ENCODE measurements around the gene GLRA1.
"Not testable (repeated sequence)": the region's sequence is repeated elsewhere in the genome, so short reads cannot be mapped to it uniquely, and the experiment has no call there.

The GLRA1 gene

DNA sequence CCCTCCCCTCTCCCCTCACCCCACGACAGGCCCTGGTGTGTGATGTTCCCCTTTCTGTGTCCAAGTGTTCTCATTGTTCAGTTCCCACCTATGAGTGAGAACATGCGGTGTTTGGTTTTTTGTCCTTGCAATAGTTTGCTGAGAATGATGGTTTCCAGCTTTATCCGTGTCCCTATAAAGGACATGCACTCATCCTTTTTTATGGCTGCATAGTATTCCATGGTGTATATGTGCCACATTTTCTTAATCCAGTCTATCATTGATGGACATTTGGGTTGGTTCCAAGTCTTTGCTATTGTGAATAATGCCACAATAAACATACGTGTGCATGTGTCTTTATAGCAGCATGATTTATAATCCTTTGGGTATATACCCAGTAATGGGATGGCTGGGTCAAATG, 63.8 kb downstream of the GLRA1 start:
- H4K8ac ChIP-seq (ENCODE audit: low read depth, low read length); H3K79me1 ChIP-seq (ENCODE audit: low read length); H4K12ac ChIP-seq (ENCODE audit: low read depth, low read length); H3K9me3 ChIP-seq (ENCODE audit: insufficient read depth, low read depth, low read length); H2AFZ ChIP-seq (ENCODE audit: insufficient read depth, low read length, poor library complexity); H4K91ac ChIP-seq (ENCODE audit: low read depth, low read length); H3K9ac ChIP-seq (ENCODE audit: low read length); H2BK5ac ChIP-seq (ENCODE audit: low read depth, low read length, poor library complexity); H3K27ac ChIP-seq (ENCODE audit: low read depth, low read length); H3K79me2 ChIP-seq (ENCODE audit: control insufficient read depth, insufficient read depth, low read length, poor library complexity); H3K23ac ChIP-seq (ENCODE audit: low read length); DNase-seq; H2AK5ac ChIP-seq (ENCODE audit: low read length); H3K4me3 ChIP-seq (ENCODE audit: low read depth, low read length); H2BK120ac ChIP-seq (ENCODE audit: insufficient read depth, low read length, poor library complexity); H3K27me3 ChIP-seq (ENCODE audit: insufficient read depth, low read length); H3K4me2 ChIP-seq (ENCODE audit: low read length); H3K4me1 ChIP-seq (ENCODE audit: control insufficient read depth in 1 of 2, insufficient read depth in 2 of 2, low read length in 2 of 2); H3K14ac ChIP-seq (ENCODE audit: low read length); H3K18ac ChIP-seq (ENCODE audit: low read length); H3K4ac ChIP-seq (ENCODE audit: low read depth, low read length); H2BK12ac ChIP-seq (ENCODE audit: low read length); H3K36me3 ChIP-seq (ENCODE audit: control insufficient read depth in 1 of 2, insufficient read depth in 2 of 2, low read length in 2 of 2): not testable (repeated sequence)
- WGBS (ENCODE audit: extremely low coverage, insufficient coverage, insufficient read length) = no CpG with 5 or more reads among the region's 4 CpGs

DNA sequence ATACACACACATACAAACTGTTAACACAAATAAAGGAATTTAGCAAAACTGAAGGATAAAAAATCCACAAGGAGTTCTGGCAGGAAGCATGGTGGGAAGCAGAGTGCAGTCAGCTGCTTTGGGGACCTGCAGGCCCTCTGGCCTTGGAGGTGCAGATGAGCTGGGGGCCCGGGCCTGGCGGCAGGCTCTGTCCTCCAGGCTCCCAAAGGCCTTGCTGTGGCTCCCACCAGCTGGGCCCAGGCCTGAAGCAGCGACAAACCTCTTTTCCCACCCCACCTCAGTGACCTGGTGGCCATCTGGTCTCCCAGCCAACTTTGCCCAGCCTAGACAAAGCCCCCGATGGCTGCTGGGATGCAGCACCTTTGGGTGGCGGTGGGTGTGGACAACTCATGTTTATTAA, 67.8 kb downstream of the GLRA1 start:
- Histone ChIP-seq H3K79me2 (ENCODE audit: control insufficient read depth, insufficient read depth, low read length, poor library complexity) (no peaks in the 10 kb centered on the region), H3K4me2 (ENCODE audit: low read length) (no peak overlapping the region), H4K8ac (ENCODE audit: low read depth, low read length) (no peak overlapping the region), H2AK5ac (ENCODE audit: low read length) (no peak overlapping the region), H4K12ac (ENCODE audit: low read depth, low read length) (no peak overlapping the region), H3K9me3 (ENCODE audit: insufficient read depth, low read depth, low read length) (no peaks in the 10 kb centered on the region), H3K4ac (ENCODE audit: low read depth, low read length) (no peak overlapping the region), H3K4me3 (ENCODE audit: low read depth, low read length) (no peak overlapping the region), H3K27me3 (ENCODE audit: insufficient read depth, low read length) (no peaks in the 10 kb centered on the region), H3K18ac (ENCODE audit: low read length) (no peak overlapping the region), H4K91ac (ENCODE audit: low read depth, low read length) (no peak overlapping the region), H3K9ac (ENCODE audit: low read length) (no peak overlapping the region), H2AFZ (ENCODE audit: insufficient read depth, low read length, poor library complexity) (no peak overlapping the region), H3K23ac (ENCODE audit: low read length) (no peak overlapping the region), H2BK12ac (ENCODE audit: low read length) (no peak overlapping the region), H2BK5ac (ENCODE audit: low read depth, low read length, poor library complexity) (no peak overlapping the region), H3K4me1 (ENCODE audit: control insufficient read depth in 1 of 2, insufficient read depth in 2 of 2, low read length in 2 of 2) (no peaks in the 10 kb centered on the region), H3K36me3 (ENCODE audit: control insufficient read depth in 1 of 2, insufficient read depth in 2 of 2, low read length in 2 of 2) (no peaks in the 10 kb centered on the region), H2BK120ac (ENCODE audit: insufficient read depth, low read length, poor library complexity) (no peak overlapping the region), H3K14ac (ENCODE audit: low read length) (no peak overlapping the region), H3K79me1 (ENCODE audit: low read length) (no peaks in the 10 kb centered on the region), H3K27ac (ENCODE audit: low read depth, low read length) (no peak overlapping the region)
- WGBS (ENCODE audit: extremely low coverage, insufficient coverage, insufficient read length) = no CpG with 5 or more reads among the region's 5 CpGs
- DNase-seq = no peak

DNA sequence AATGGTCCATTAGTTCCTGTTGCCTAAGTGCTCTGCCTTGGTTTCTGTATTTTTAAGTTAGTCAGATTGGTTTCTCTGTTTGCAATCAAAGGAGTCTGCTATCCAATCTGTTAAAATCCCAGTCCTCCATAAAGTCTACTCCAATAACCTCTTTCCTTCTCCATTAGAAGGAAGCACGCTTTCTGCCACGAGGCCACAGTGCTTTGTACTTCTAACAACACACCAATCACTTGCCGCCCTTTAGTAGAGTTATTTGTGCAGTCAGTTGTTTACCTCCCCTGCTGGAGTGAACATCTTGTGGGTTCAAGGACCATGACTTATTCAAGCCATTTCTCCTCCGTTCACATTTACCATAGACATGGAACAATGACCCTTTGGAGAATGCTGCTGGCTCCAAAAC, 69.0 kb downstream of the GLRA1 start:
- Histone ChIP-seq H4K8ac (ENCODE audit: low read depth, low read length) (no peak overlapping the region), H3K4ac (ENCODE audit: low read depth, low read length) (no peak overlapping the region), H3K79me2 (ENCODE audit: control insufficient read depth, insufficient read depth, low read length, poor library complexity) (no peaks in the 10 kb centered on the region), H2AK5ac (ENCODE audit: low read length) (no peak overlapping the region), H3K23ac (ENCODE audit: low read length) (no peak overlapping the region), H3K4me2 (ENCODE audit: low read length) (no peak overlapping the region), H3K36me3 (ENCODE audit: control insufficient read depth in 1 of 2, insufficient read depth in 2 of 2, low read length in 2 of 2) (no peaks in the 10 kb centered on the region), H3K9me3 (ENCODE audit: insufficient read depth, low read depth, low read length) (no peaks in the 10 kb centered on the region), H2BK12ac (ENCODE audit: low read length) (no peak overlapping the region), H2BK120ac (ENCODE audit: insufficient read depth, low read length, poor library complexity) (no peak overlapping the region), H2AFZ (ENCODE audit: insufficient read depth, low read length, poor library complexity) (no peak overlapping the region), H3K27ac (ENCODE audit: low read depth, low read length) (no peak overlapping the region), H3K4me3 (ENCODE audit: low read depth, low read length) (no peak overlapping the region), H4K91ac (ENCODE audit: low read depth, low read length) (no peak overlapping the region), H3K14ac (ENCODE audit: low read length) (no peak overlapping the region), H4K12ac (ENCODE audit: low read depth, low read length) (no peak overlapping the region), H2BK5ac (ENCODE audit: low read depth, low read length, poor library complexity) (no peak overlapping the region), H3K79me1 (ENCODE audit: low read length) (no peaks in the 10 kb centered on the region), H3K4me1 (ENCODE audit: control insufficient read depth in 1 of 2, insufficient read depth in 2 of 2, low read length in 2 of 2) (no peaks in the 10 kb centered on the region), H3K27me3 (ENCODE audit: insufficient read depth, low read length) (no peaks in the 10 kb centered on the region), H3K9ac (ENCODE audit: low read length) (no peak overlapping the region), H3K18ac (ENCODE audit: low read length) (no peak overlapping the region)
- WGBS (ENCODE audit: extremely low coverage, insufficient coverage, insufficient read length) = no CpG with 5 or more reads among the region's 4 CpGs
- no peak for DNase-seq

DNA sequence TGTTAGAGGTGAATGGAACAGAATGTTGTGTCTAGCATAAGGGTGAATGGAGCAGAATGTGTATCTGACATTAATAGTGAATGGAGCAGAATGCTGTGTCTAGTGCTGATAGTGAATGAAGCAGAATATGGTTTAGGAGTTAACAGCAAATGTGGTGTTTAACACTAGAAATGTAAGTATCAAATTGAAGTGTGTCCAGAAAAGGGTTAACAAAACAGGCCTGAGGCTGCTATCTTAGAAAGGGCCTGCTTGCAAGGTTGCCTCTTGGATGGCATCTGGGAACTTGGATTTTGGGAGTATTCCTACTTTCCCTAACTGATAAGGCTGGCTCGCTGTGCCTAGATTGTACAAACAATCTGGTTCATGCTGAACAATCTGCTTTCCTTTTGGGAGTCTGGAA, 76.8 kb downstream of the GLRA1 start:
- H3K18ac ChIP-seq (ENCODE audit: low read length) = no peak overlapping the region
- no peak overlapping the region for H4K91ac ChIP-seq (ENCODE audit: low read depth, low read length)
- H3K4me2 ChIP-seq (ENCODE audit: low read length) = no peak overlapping the region
- no peak overlapping the region for H2BK12ac ChIP-seq (ENCODE audit: low read length)
- no peaks in the 10 kb centered on the region for H3K4me1 ChIP-seq (ENCODE audit: control insufficient read depth in 1 of 2, insufficient read depth in 2 of 2, low read length in 2 of 2)
- H3K9ac ChIP-seq (ENCODE audit: low read length) = no peak overlapping the region
- no peaks in the 10 kb centered on the region for H3K9me3 ChIP-seq (ENCODE audit: insufficient read depth, low read depth, low read length)
- H3K27me3 ChIP-seq (ENCODE audit: insufficient read depth, low read length) = no peaks in the 10 kb centered on the region
- no peak overlapping the region for H3K4me3 ChIP-seq (ENCODE audit: low read depth, low read length)
- H2AFZ ChIP-seq (ENCODE audit: insufficient read depth, low read length, poor library complexity) = no peak overlapping the region
- H2AK5ac ChIP-seq (ENCODE audit: low read length) = no peak overlapping the region
- H3K23ac ChIP-seq (ENCODE audit: low read length) = no peak overlapping the region
- no peak overlapping the region for H3K14ac ChIP-seq (ENCODE audit: low read length)
- H3K79me1 ChIP-seq (ENCODE audit: low read length) = no peaks in the 10 kb centered on the region
- H3K36me3 ChIP-seq (ENCODE audit: control insufficient read depth in 1 of 2, insufficient read depth in 2 of 2, low read length in 2 of 2) = no peaks in the 10 kb centered on the region
- no peak overlapping the region for H3K27ac ChIP-seq (ENCODE audit: low read depth, low read length)
- H3K4ac ChIP-seq (ENCODE audit: low read depth, low read length) = no peak overlapping the region
- no peak overlapping the region for H2BK5ac ChIP-seq (ENCODE audit: low read depth, low read length, poor library complexity)
- no peak for DNase-seq
- no peak overlapping the region for H4K12ac ChIP-seq (ENCODE audit: low read depth, low read length)
- no CpG with 5 or more reads among the region's 1 CpG for WGBS (ENCODE audit: extremely low coverage, insufficient coverage, insufficient read length)
- H2BK120ac ChIP-seq (ENCODE audit: insufficient read depth, low read length, poor library complexity) = no peak overlapping the region
- H4K8ac ChIP-seq (ENCODE audit: low read depth, low read length) = no peak overlapping the region
- no peaks in the 10 kb centered on the region for H3K79me2 ChIP-seq (ENCODE audit: control insufficient read depth, insufficient read depth, low read length, poor library complexity)

DNA sequence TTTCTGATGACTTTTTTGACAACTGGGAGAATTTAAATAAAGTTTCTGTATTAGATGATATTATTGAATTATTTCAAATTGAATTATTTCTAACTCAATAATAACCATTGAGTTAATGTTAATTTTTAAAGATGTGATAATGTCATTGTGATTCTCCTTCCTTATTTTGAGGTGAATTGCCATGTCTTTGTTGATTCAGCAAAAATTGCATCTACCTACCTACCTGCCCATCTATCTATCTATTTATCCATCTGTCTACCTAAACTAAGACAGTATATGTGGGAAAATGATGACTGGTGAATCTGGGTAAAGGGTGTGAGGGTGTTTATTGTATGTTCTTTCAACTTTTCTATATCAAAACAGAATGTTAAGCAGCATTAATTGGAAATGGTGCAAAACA, 77.9 kb downstream of the GLRA1 start:
- no peak overlapping the region for H2BK12ac ChIP-seq (ENCODE audit: low read length)
- no peak overlapping the region for H3K4me3 ChIP-seq (ENCODE audit: low read depth, low read length)
- no peak overlapping the region for H2BK120ac ChIP-seq (ENCODE audit: insufficient read depth, low read length, poor library complexity)
- H2AFZ ChIP-seq (ENCODE audit: insufficient read depth, low read length, poor library complexity) = no peak overlapping the region
- H3K23ac ChIP-seq (ENCODE audit: low read length) = no peak overlapping the region
- no peak overlapping the region for H3K14ac ChIP-seq (ENCODE audit: low read length)
- no peak for DNase-seq
- no peak overlapping the region for H2AK5ac ChIP-seq (ENCODE audit: low read length)
- H4K91ac ChIP-seq (ENCODE audit: low read depth, low read length) = no peak overlapping the region
- H3K9me3 ChIP-seq (ENCODE audit: insufficient read depth, low read depth, low read length) = no peaks in the 10 kb centered on the region
- H3K79me1 ChIP-seq (ENCODE audit: low read length) = no peaks in the 10 kb centered on the region
- no peaks in the 10 kb centered on the region for H3K4me1 ChIP-seq (ENCODE audit: control insufficient read depth in 1 of 2, insufficient read depth in 2 of 2, low read length in 2 of 2)
- no peak overlapping the region for H4K8ac ChIP-seq (ENCODE audit: low read depth, low read length)
- no peaks in the 10 kb centered on the region for H3K36me3 ChIP-seq (ENCODE audit: control insufficient read depth in 1 of 2, insufficient read depth in 2 of 2, low read length in 2 of 2)
- no peak overlapping the region for H3K9ac ChIP-seq (ENCODE audit: low read length)
- H2BK5ac ChIP-seq (ENCODE audit: low read depth, low read length, poor library complexity) = no peak overlapping the region
- H3K27me3 ChIP-seq (ENCODE audit: insufficient read depth, low read length) = no peaks in the 10 kb centered on the region
- H3K79me2 ChIP-seq (ENCODE audit: control insufficient read depth, insufficient read depth, low read length, poor library complexity) = no peaks in the 10 kb centered on the region
- no peak overlapping the region for H3K4ac ChIP-seq (ENCODE audit: low read depth, low read length)
- H3K27ac ChIP-seq (ENCODE audit: low read depth, low read length) = no peak overlapping the region
- no peak overlapping the region for H3K4me2 ChIP-seq (ENCODE audit: low read length)
- H3K18ac ChIP-seq (ENCODE audit: low read length) = no peak overlapping the region
- no peak overlapping the region for H4K12ac ChIP-seq (ENCODE audit: low read depth, low read length)

Measured in trophoblast cell (in vitro differentiated cells and primary cell).